Peyer's patch (tissue), 4 donors: ENCODE measurements around the gene B3GNT2. TPM values are rescaled to one million over a fixed set of nuclear protein-coding genes. Genes with fewer than 3 reads are reported as not detected.
A peak's percentile ranks its signal among the peaks of the same experiment; 100 is the strongest.
"Not testable (repeated sequence)": the region's sequence is repeated elsewhere in the genome, so short reads cannot be mapped to it uniquely, and the experiment has no call there.

Source experiments
- DNase-seq, 3 donors: peaks; one replicate each; pipeline ENCODE4 v3.0.0-alpha.2; 2017 to 2019
- H3K27ac ChIP-seq, 4 donors: fragments of 200-600 bp; sonication (generic); one replicate each; pipeline ENCODE4 v1.5.1; 2016 to 2019
- H3K27me3 ChIP-seq, 2 donors: fragments of 200-600 bp; sonication (generic); one replicate each; pipeline ENCODE4 v1.5.1; 2019
- H3K36me3 ChIP-seq, 3 donors: fragments of 200-600 bp; sonication (generic); one replicate each; pipeline ENCODE4 v1.5.1; 2016 to 2019
- H3K4me1 ChIP-seq, 4 donors: fragments of 200-600 bp; sonication (generic); one replicate each; pipeline ENCODE4 v1.5.1; 2016 to 2019
- H3K4me3 ChIP-seq, 4 donors: fragments of 200-600 bp; sonication (generic); 1 replicate in 3 of 4; 2 replicates in 1 of 4; pipeline ENCODE4 v1.5.1; 2016 to 2019; ENCODE audit warnings: mild to moderate bottlenecking in 1 of 4
- H3K9me3 ChIP-seq, 4 donors: fragments of 200-600 bp; sonication (generic); one replicate each; pipeline ENCODE4 v1.5.1; 2016 to 2019; ENCODE audit warnings: mild to moderate bottlenecking in 1 of 4
- CTCF ChIP-seq, 6 experiments: fragments of 450-650 bp in 4 of 6; fragments of 200-600 bp in 2 of 6; sonication (generic) in 1 of 6; IDR thresholded peaks; one replicate each; pipeline ENCODE4 v1.5.1; 2017 to 2019; ENCODE audit warnings: antibody characterized with exemption in 6 of 6, mild to moderate bottlenecking in 3 of 6, moderate library complexity in 1 of 6
- POLR2A ChIP-seq, 2 donors: fragments of 450-650 bp; IDR thresholded peaks; one replicate each; pipeline ENCODE4 v1.5.1; 2017; ENCODE audit warnings: antibody characterized with exemption in 2 of 2, mild to moderate bottlenecking in 2 of 2, moderate library complexity in 2 of 2
- small RNA-seq, 2 donors: library from RNA; depleted of rRNA; stranded (forward); fragments of <200 nt; gene quantifications; one replicate each; pipeline ENCODE3, GENCODE V24; 2016
- total RNA-seq, 4 donors: library from RNA; depleted of rRNA; stranded (reverse); fragments of >200 nt; gene quantifications; one replicate each; pipeline ENCODE4 v1.1.0, GENCODE V29; 2016

The B3GNT2 gene
- total RNA-seq, 4 donors from 2014 or later = 5.8 to 25.6 (median 18.7) TPM

- no peak overlapping the region for H3K4me3 ChIP-seq
- H3K27me3 ChIP-seq = no peaks in the 10 kb centered on the region
- no peaks in the 10 kb centered on the region for H3K36me3 ChIP-seq
- no peak overlapping the region for H3K27ac ChIP-seq
- H3K4me1 ChIP-seq = no peaks in the 10 kb centered on the region
- H3K9me3 ChIP-seq = no peaks in the 10 kb centered on the region
- no peak for DNase-seq
- no peak for TF ChIP-seq POLR2A (IDR thresholded peaks at IDR 0.05)
- no peak for TF ChIP-seq CTCF (IDR thresholded peaks at IDR 0.05)
Measured at GRCh38 chr2:62266433-62267038, 70.6 kb downstream of the B3GNT2 start.

DNA sequence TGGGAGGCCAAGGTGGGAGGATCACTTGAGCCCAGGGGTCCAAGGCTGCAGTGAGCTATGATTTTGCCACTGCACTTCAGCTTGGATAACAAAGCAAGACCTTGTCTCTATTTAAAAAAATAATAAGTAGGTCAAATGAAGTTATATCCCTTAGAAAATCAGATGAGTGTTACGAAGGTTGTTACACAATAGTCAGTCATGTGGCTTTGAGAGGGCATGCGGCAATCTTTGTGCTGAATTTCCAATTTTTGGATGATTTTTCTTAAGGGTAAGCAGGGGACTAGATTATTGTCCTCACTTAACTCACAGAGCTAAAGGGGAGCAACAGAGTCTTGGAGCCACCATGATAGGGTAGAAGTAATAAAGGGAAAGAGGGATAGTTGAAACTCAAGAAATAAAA lies 71.8 kb downstream of the B3GNT2 start:
- Histone ChIP-seq H3K27ac (no peak overlapping the region), H3K4me1 (no peaks in the 10 kb centered on the region), H3K27me3 (no peaks in the 10 kb centered on the region), H3K4me3 (no peak overlapping the region), H3K9me3 (no peaks in the 10 kb centered on the region), H3K36me3 (no peaks in the 10 kb centered on the region)
- TF ChIP-seq CTCF (IDR thresholded peaks at IDR 0.05) (no peak), POLR2A (IDR thresholded peaks at IDR 0.05) (no peak)
- DNase-seq = no peak

GRCh38 chr2:62268681-62269188 lies 72.8 kb downstream of the B3GNT2 start:
- H3K9me3 ChIP-seq, H3K27ac ChIP-seq, H3K27me3 ChIP-seq, H3K4me1 ChIP-seq, DNase-seq, H3K36me3 ChIP-seq, H3K4me3 ChIP-seq: not testable (repeated sequence)

DNA sequence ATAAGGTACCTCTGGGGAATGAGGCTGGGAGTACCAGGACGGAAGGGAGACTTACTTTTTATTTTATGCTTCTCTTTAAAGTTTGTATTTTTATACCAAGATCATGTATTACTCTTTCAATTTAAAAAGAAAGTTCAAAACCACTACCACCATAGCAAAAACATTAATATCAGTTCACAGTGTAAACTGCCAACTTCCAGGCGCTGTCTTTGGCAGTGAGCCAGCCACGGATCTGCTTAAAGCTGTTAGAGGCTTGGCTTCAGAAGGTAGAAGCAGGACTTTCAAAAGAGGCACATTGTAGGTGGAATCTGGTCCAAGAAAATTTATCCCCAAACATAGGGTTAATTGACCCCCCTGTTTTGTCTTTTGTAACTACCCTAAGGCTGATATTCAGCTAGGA lies 74.8 kb downstream of the B3GNT2 start:
- no peak overlapping the region for H3K4me3 ChIP-seq
- no peaks in the 10 kb centered on the region for H3K9me3 ChIP-seq
- TF ChIP-seq POLR2A (IDR thresholded peaks at IDR 0.05) (no peak), CTCF (IDR thresholded peaks at IDR 0.05) (no peak)
- no peaks in the 10 kb centered on the region for H3K36me3 ChIP-seq
- H3K27ac ChIP-seq = no peak overlapping the region
- peak in 1 of 3 donors; percentile 52 for DNase-seq
- H3K4me1 ChIP-seq = no peaks in the 10 kb centered on the region
- H3K27me3 ChIP-seq = no peaks in the 10 kb centered on the region

Small RNA genes lying within 50 kb of the gene (small RNA-seq; reads per million reads assigned to genes)
- gene MIR5192 = 0 reads per million in 2 donors
- gene RN7SL51P = 0 reads per million in 2 donors
